Activated CD4-positive, alpha-beta T cell treated with anti-CD3 and anti-CD28 coated beads, Interleukin-2, amount 10 ng/mL, durations not matched to agents 7 days and 5 days (primary cell): Measurements from ENCODE around the gene HECW1. TPM values are rescaled to one million over a fixed set of nuclear protein-coding genes. Genes with fewer than 3 reads are reported as not detected.

Experiments used
- CTCF ChIA-PET: fragments of 350-600 bp; sonication (Branson Sonifier 250); formaldehyde crosslinking; loops from one replicate; lab custom pipeline; 2021; ENCODE audit warnings: antibody characterized with exemption; lab: Charles Lee
- POLR2A ChIA-PET: fragments of 350-600 bp; sonication (Branson Sonifier 250); formaldehyde crosslinking; loops from one replicate; lab custom pipeline; 2021; ENCODE audit warnings: antibody characterized with exemption; lab: Charles Lee
- DNase-seq: peaks from one replicate; pipeline ENCODE4 v3.0.0-alpha.2; 2020
- H3K27ac Mint-ChIP-seq: one replicate; pipeline ENCODE4 v1.8.0; 2021; ENCODE audit warnings: mild to moderate bottlenecking, moderate library complexity, mixed read lengths
- H3K27me3 Mint-ChIP-seq: one replicate; pipeline ENCODE4 v1.8.0; 2021; ENCODE audit warnings: mixed read lengths
- H3K36me3 Mint-ChIP-seq: one replicate; pipeline ENCODE4 v1.8.0; 2021; ENCODE audit warnings: low read depth, mixed read lengths
- H3K4me1 Mint-ChIP-seq: one replicate; pipeline ENCODE4 v1.8.0; 2021; ENCODE audit warnings: mixed read lengths
- H3K4me3 Mint-ChIP-seq: one replicate; pipeline ENCODE4 v1.8.0; 2021; ENCODE audit warnings: mild to moderate bottlenecking, moderate library complexity, mixed read lengths
- H3K9me3 Mint-ChIP-seq: one replicate; pipeline ENCODE4 v1.8.0; 2021; ENCODE audit warnings: mixed read lengths
- total RNA-seq, 2 experiments: library from RNA; stranded (reverse); gene quantifications; one replicate each; pipeline ENCODE4 v1.2.3, GENCODE V29; 2021

Gene HECW1
- total RNA-seq, 2 experiments from 2014 or later, result not detected

GRCh38 chr7:43139137-43139536 is 26.7 kb downstream of the HECW1 start:
- ChIA-PET POLR2A (no interaction called here), CTCF (no interaction called here)
- DNase-seq, result no peak
- H3K4me1 Mint-ChIP-seq, result no peaks in the 10 kb centered on the region
- H3K27ac Mint-ChIP-seq, result no peak overlapping the region
- H3K9me3 Mint-ChIP-seq, result no peaks in the 10 kb centered on the region
- H3K27me3 Mint-ChIP-seq, result peaks cover 20% of the 10 kb centered on the region
- no peaks in the 10 kb centered on the region for H3K36me3 Mint-ChIP-seq
- H3K4me3 Mint-ChIP-seq, result no peak overlapping the region

- no peaks in the 10 kb centered on the region for H3K9me3 Mint-ChIP-seq
- H3K4me1 Mint-ChIP-seq, result no peaks in the 10 kb centered on the region
- no peaks in the 10 kb centered on the region for H3K36me3 Mint-ChIP-seq
- no peak overlapping the region for H3K4me3 Mint-ChIP-seq
- CTCF ChIA-PET, result no interaction called here
- POLR2A ChIA-PET, result no interaction called here
- H3K27ac Mint-ChIP-seq, result no peak overlapping the region
- DNase-seq, result no peak
- H3K27me3 Mint-ChIP-seq, result peaks cover 21% of the 10 kb centered on the region
Observed at GRCh38 chr7:43140186-43140585, 27.7 kb downstream of the HECW1 start.

- Mint-ChIP-seq H3K4me3 (no peak overlapping the region), H3K36me3 (no peaks in the 10 kb centered on the region), H3K4me1 (no peaks in the 10 kb centered on the region), H3K27ac (no peak overlapping the region), H3K9me3 (no peaks in the 10 kb centered on the region), H3K27me3 (peaks cover 21% of the 10 kb centered on the region)
- ChIA-PET POLR2A (no interaction called here), CTCF (no interaction called here)
- no peak for DNase-seq
Observed at GRCh38 chr7:43141091-43141490, 28.6 kb downstream of the HECW1 start.

- POLR2A ChIA-PET, result interaction anchor here (0.7 kb wide), 1 partner anchor 10 kb away, joined by 3 read pairs; no protein-coding TSS in a partner anchor
- Mint-ChIP-seq H3K27ac (no peak overlapping the region), H3K36me3 (no peaks in the 10 kb centered on the region), H3K9me3 (no peaks in the 10 kb centered on the region), H3K4me3 (no peak overlapping the region), H3K4me1 (no peaks in the 10 kb centered on the region), H3K27me3 (peaks cover 17% of the 10 kb centered on the region)
- no peak for DNase-seq
- CTCF ChIA-PET, result no interaction called here
Observed at GRCh38 chr7:43142703-43143102, 30.3 kb downstream of the HECW1 start.

GRCh38 chr7:43143918-43144589 is 31.6 kb downstream of the HECW1 start:
- H3K4me1 Mint-ChIP-seq, result no peaks in the 10 kb centered on the region
- H3K4me3 Mint-ChIP-seq, result no peak overlapping the region
- peaks cover 14% of the 10 kb centered on the region for H3K27me3 Mint-ChIP-seq
- H3K27ac Mint-ChIP-seq, result no peak overlapping the region
- POLR2A ChIA-PET, result no interaction called here
- no peaks in the 10 kb centered on the region for H3K36me3 Mint-ChIP-seq
- CTCF ChIA-PET, result interaction anchor here (1.7 kb wide), 1 partner anchor 203 kb away, joined by 4 read pairs; no protein-coding TSS in a partner anchor
- no peak for DNase-seq
- H3K9me3 Mint-ChIP-seq, result no peaks in the 10 kb centered on the region

- Mint-ChIP-seq H3K27ac (no peak overlapping the region), H3K4me3 (no peak overlapping the region), H3K27me3 (peaks cover 14% of the 10 kb centered on the region), H3K36me3 (no peaks in the 10 kb centered on the region), H3K4me1 (no peaks in the 10 kb centered on the region), H3K9me3 (no peaks in the 10 kb centered on the region)
- no peak for DNase-seq
- ChIA-PET POLR2A (no interaction called here), CTCF (no interaction called here)
Observed at GRCh38 chr7:43148161-43148731, 35.8 kb downstream of the HECW1 start.

GRCh38 chr7:43151076-43151475 is 38.6 kb downstream of the HECW1 start:
- ChIA-PET CTCF (interaction anchor here (0.6 kb wide), 1 partner anchor 501 kb away, joined by 3 read pairs; no protein-coding TSS in a partner anchor), POLR2A (no interaction called here)
- H3K36me3 Mint-ChIP-seq, result no peaks in the 10 kb centered on the region
- DNase-seq, result no peak
- no peak overlapping the region for H3K4me3 Mint-ChIP-seq
- H3K4me1 Mint-ChIP-seq, result no peaks in the 10 kb centered on the region
- H3K9me3 Mint-ChIP-seq, result no peaks in the 10 kb centered on the region
- peaks cover 9% of the 10 kb centered on the region for H3K27me3 Mint-ChIP-seq
- no peak overlapping the region for H3K27ac Mint-ChIP-seq

- ChIA-PET CTCF (no interaction called here), POLR2A (interaction anchor here (0.6 kb wide), 1 partner anchor 10 kb away, joined by 3 read pairs; no protein-coding TSS in a partner anchor)
- H3K36me3 Mint-ChIP-seq, result no peaks in the 10 kb centered on the region
- H3K27me3 Mint-ChIP-seq, result peaks cover 4% of the 10 kb centered on the region
- H3K4me1 Mint-ChIP-seq, result no peaks in the 10 kb centered on the region
- H3K9me3 Mint-ChIP-seq, result no peaks in the 10 kb centered on the region
- H3K27ac Mint-ChIP-seq, result no peak overlapping the region
- no peak for DNase-seq
- no peak overlapping the region for H3K4me3 Mint-ChIP-seq
Observed at GRCh38 chr7:43152696-43153095, 40.2 kb downstream of the HECW1 start.

- Mint-ChIP-seq H3K27ac (no peak overlapping the region), H3K4me1 (no peaks in the 10 kb centered on the region), H3K4me3 (no peak overlapping the region), H3K36me3 (no peaks in the 10 kb centered on the region), H3K9me3 (no peaks in the 10 kb centered on the region), H3K27me3 (peaks cover 6% of the 10 kb centered on the region)
- POLR2A ChIA-PET, result no interaction called here
- DNase-seq, result no peak
- CTCF ChIA-PET, result no interaction called here
Observed at GRCh38 chr7:43155636-43156035, 43.2 kb downstream of the HECW1 start.

- CTCF ChIA-PET, result no interaction called here
- no peak overlapping the region for H3K27ac Mint-ChIP-seq
- H3K27me3 Mint-ChIP-seq, result peaks cover 4% of the 10 kb centered on the region
- H3K4me1 Mint-ChIP-seq, result no peaks in the 10 kb centered on the region
- POLR2A ChIA-PET, result no interaction called here
- no peak for DNase-seq
- H3K4me3 Mint-ChIP-seq, result no peak overlapping the region
- no peaks in the 10 kb centered on the region for H3K36me3 Mint-ChIP-seq
- H3K9me3 Mint-ChIP-seq, result no peaks in the 10 kb centered on the region
Observed at GRCh38 chr7:43163885-43164284, 51.4 kb downstream of the HECW1 start.

GRCh38 chr7:43164757-43165156 is 52.3 kb downstream of the HECW1 start:
- no peaks in the 10 kb centered on the region for H3K36me3 Mint-ChIP-seq
- DNase-seq, result no peak
- H3K9me3 Mint-ChIP-seq, result no peaks in the 10 kb centered on the region
- H3K27ac Mint-ChIP-seq, result no peak overlapping the region
- H3K4me3 Mint-ChIP-seq, result no peak overlapping the region
- POLR2A ChIA-PET, result no interaction called here
- peaks cover 4% of the 10 kb centered on the region for H3K27me3 Mint-ChIP-seq
- H3K4me1 Mint-ChIP-seq, result no peaks in the 10 kb centered on the region
- CTCF ChIA-PET, result no interaction called here

- no peaks in the 10 kb centered on the region for H3K36me3 Mint-ChIP-seq
- H3K4me3 Mint-ChIP-seq, result no peak overlapping the region
- no peak for DNase-seq
- no peaks in the 10 kb centered on the region for H3K9me3 Mint-ChIP-seq
- CTCF ChIA-PET, result no interaction called here
- H3K4me1 Mint-ChIP-seq, result no peaks in the 10 kb centered on the region
- H3K27ac Mint-ChIP-seq, result no peak overlapping the region
- peaks cover 4% of the 10 kb centered on the region for H3K27me3 Mint-ChIP-seq
- POLR2A ChIA-PET, result no interaction called here
Observed at GRCh38 chr7:43166686-43167085, 54.2 kb downstream of the HECW1 start.

- no peaks in the 10 kb centered on the region for H3K36me3 Mint-ChIP-seq
- CTCF ChIA-PET, result no interaction called here
- H3K27ac Mint-ChIP-seq, result no peak overlapping the region
- H3K4me1 Mint-ChIP-seq, result no peaks in the 10 kb centered on the region
- no peak overlapping the region for H3K4me3 Mint-ChIP-seq
- peaks cover 4% of the 10 kb centered on the region for H3K27me3 Mint-ChIP-seq
- no peak for DNase-seq
- POLR2A ChIA-PET, result no interaction called here
- H3K9me3 Mint-ChIP-seq, result no peaks in the 10 kb centered on the region
Observed at GRCh38 chr7:43169076-43169475, 56.6 kb downstream of the HECW1 start.
